Measurements from ENCODE around the gene TXNDC17.

GRCh38 chr17:6688944-6689343, 48.1 kb downstream of the TXNDC17 start:
- TF ChIP-seq CTCF (IDR thresholded peaks at IDR 0.05; ENCODE audit: low read depth, low read length) (no peak), POLR2A (IDR thresholded peaks at IDR 0.05; ENCODE audit: extremely low read depth, insufficient read length) (no peak), MAX (IDR thresholded peaks at IDR 0.05; ENCODE audit: low read depth, low read length) (no peak), MYC (IDR thresholded peaks at IDR 0.05; ENCODE audit: low read depth, low read length) (no peak)

All from NB4 (cell line).